ENCODE measurements around the gene TNFRSF14. TPM values are rescaled to one million over a fixed set of nuclear protein-coding genes. Genes with fewer than 3 reads are reported as not detected.
A peak's percentile ranks its signal among the peaks of the same experiment; 100 is the strongest.

TNFRSF14 gene
- total and polyA plus RNA-seq, 2 of the 13 experiments (the other 11 are each of a cell fraction or from before 2014, with no cell fraction given): 11.9 to 49.9 TPM

GRCh38 chr1:2583871-2584351 lies 27.7 kb downstream of the TNFRSF14 start (continued):
- TF ChIP-seq ZNF280B (CRISPR knock-in tag; IDR thresholded peaks at IDR 0.05; ENCODE audit: borderline replicate concordance): 0 out of 2 replicates have a peak, but pooled peaks have one; percentile 60
- peak; percentile 25; the same call in 1 of the 2 replicates for TF ChIP-seq POLR2G (IDR thresholded peaks at IDR 0.05; ENCODE audit: low read depth, low read length)
- TF ChIP-seq KDM2A (CRISPR knock-in tag; IDR thresholded peaks at IDR 0.05; ENCODE audit: borderline replicate concordance, low read depth): peak; percentile 67; the same call in 1 of the 2 replicates
- TF ChIP-seq KLF15 (CRISPR knock-in tag; IDR thresholded peaks at IDR 0.05; ENCODE audit: borderline replicate concordance): no peak
- 0 out of 2 replicates have a peak, but pooled peaks have one; percentile 26 for TF ChIP-seq ELF1 (CRISPR knock-in tag; IDR thresholded peaks at IDR 0.05)
- peak; percentile 36; the same call in 1 of the 2 replicates for TF ChIP-seq TAF1 (CRISPR knock-in tag; IDR thresholded peaks at IDR 0.05)
- peak; percentile 71 for TF ChIP-seq NFYB (CRISPR knock-in tag; IDR thresholded peaks at IDR 0.05)
- TF ChIP-seq ZC3H4 (CRISPR knock-in tag; IDR thresholded peaks at IDR 0.05; ENCODE audit: borderline replicate concordance): no peak
- TF ChIP-seq ZNF687 (CRISPR knock-in tag; IDR thresholded peaks at IDR 0.05): peak; percentile 50; the same call in 1 of the 2 replicates
- TF ChIP-seq ZNF232 (CRISPR knock-in tag; IDR thresholded peaks at IDR 0.05; ENCODE audit: borderline replicate concordance): 0 out of 2 replicates have a peak, but pooled peaks have one; percentile 41
- 0 out of 2 replicates have a peak, but pooled peaks have one; percentile 17 for TF ChIP-seq GABPB1 (CRISPR knock-in tag; IDR thresholded peaks at IDR 0.05)
- 0 out of 2 replicates have a peak, but pooled peaks have one; percentile 9 for TF ChIP-seq ZNF331 (CRISPR knock-in tag; IDR thresholded peaks at IDR 0.05)
- no peak for TF ChIP-seq GLI4 (CRISPR knock-in tag; IDR thresholded peaks at IDR 0.05; ENCODE audit: borderline replicate concordance)
- no peak for TF ChIP-seq POGK (CRISPR knock-in tag; conservative IDR thresholded peaks at IDR 0.05)
- 0 out of 2 replicates have a peak, but pooled peaks have one; percentile 3 for TF ChIP-seq TFAP4 (IDR thresholded peaks at IDR 0.05; ENCODE audit: borderline replicate concordance, low read depth)
- peak; percentile 31; the same call in 1 of the 2 replicates for TF ChIP-seq USF2 (IDR thresholded peaks at IDR 0.05; ENCODE audit: low read depth, low read length)
- TF ChIP-seq USF2 (CRISPR knock-in tag; IDR thresholded peaks at IDR 0.05; ENCODE audit: borderline replicate concordance): peak; percentile 52; the same call in 1 of the 2 replicates

Data from HepG2 (cell line).